HEK293 (cell line): ENCODE data around the gene ZDHHC6.

Source experiments
- BCL6B ChIP-seq: fragments of 450-650 bp; formaldehyde crosslinking; IDR thresholded peaks from 2 replicates; pipeline ENCODE4 v1.5.1; 2017; ENCODE audit warnings: missing biosample characterization, missing genetic modification characterization
- HIC1 ChIP-seq: fragments of 450-650 bp; formaldehyde crosslinking; IDR thresholded peaks from 2 replicates; pipeline ENCODE4 v1.5.1; 2016; ENCODE audit warnings: missing biosample characterization, missing genetic modification characterization
- KLF8 ChIP-seq: fragments of 450-650 bp; formaldehyde crosslinking; IDR thresholded peaks from 2 replicates; pipeline ENCODE4 v1.5.1; 2016; ENCODE audit warnings: missing biosample characterization, missing genetic modification characterization
- OVOL3 ChIP-seq: fragments of 450-650 bp; formaldehyde crosslinking; IDR thresholded peaks from 2 replicates; pipeline ENCODE4 v1.5.1; 2016; ENCODE audit warnings: missing biosample characterization, missing genetic modification characterization
- SP3 ChIP-seq: fragments of 450-650 bp; formaldehyde crosslinking; IDR thresholded peaks from 2 replicates; pipeline ENCODE4 v1.5.1; 2016; ENCODE audit warnings: missing biosample characterization, missing genetic modification characterization
- TSHZ1 ChIP-seq: fragments of 450-650 bp; formaldehyde crosslinking; IDR thresholded peaks from 2 replicates; pipeline ENCODE4 v1.5.1; 2016; ENCODE audit warnings: missing biosample characterization, missing genetic modification characterization, borderline replicate concordance
- ZBTB1 ChIP-seq: fragments of 450-650 bp; formaldehyde crosslinking; IDR thresholded peaks from 2 replicates; pipeline ENCODE4 v1.5.1; 2016; ENCODE audit warnings: missing biosample characterization, missing genetic modification characterization
- ZBTB7A ChIP-seq: fragments of 450-650 bp; formaldehyde crosslinking; IDR thresholded peaks from 2 replicates; pipeline ENCODE4 v1.5.1; 2016; ENCODE audit warnings: low read depth, missing biosample characterization, missing genetic modification characterization
- ZEB2 ChIP-seq: fragments of 450-650 bp; formaldehyde crosslinking; IDR thresholded peaks from 2 replicates; pipeline ENCODE4 v1.5.1; 2016; ENCODE audit warnings: missing biosample characterization, missing genetic modification characterization
- ZNF146 ChIP-seq: fragments of 450-650 bp; formaldehyde crosslinking; IDR thresholded peaks from 2 replicates; pipeline ENCODE4 v1.5.1; 2016; ENCODE audit warnings: missing biosample characterization, missing genetic modification characterization
- ZNF155 ChIP-seq: fragments of 450-650 bp; formaldehyde crosslinking; IDR thresholded peaks from 2 replicates; pipeline ENCODE4 v1.5.1; 2016; ENCODE audit warnings: missing biosample characterization, missing genetic modification characterization
- ZNF175 ChIP-seq: fragments of 450-650 bp; formaldehyde crosslinking; IDR thresholded peaks from 2 replicates; pipeline ENCODE4 v1.5.1; 2016; ENCODE audit warnings: missing biosample characterization, missing genetic modification characterization
- ZNF184 ChIP-seq: fragments of 450-650 bp; IDR thresholded peaks from 2 replicates; pipeline ENCODE4 v1.5.1; 2018; ENCODE audit warnings: missing biosample characterization, mild to moderate bottlenecking, missing genetic modification characterization
- ZNF202 ChIP-seq: fragments of 450-650 bp; formaldehyde crosslinking; IDR thresholded peaks from 2 replicates; pipeline ENCODE4 v1.5.1; 2016; ENCODE audit warnings: missing biosample characterization, missing genetic modification characterization, borderline replicate concordance
- ZNF248 ChIP-seq: fragments of 450-650 bp; formaldehyde crosslinking; IDR thresholded peaks from 2 replicates; pipeline ENCODE4 v1.5.1; 2017; ENCODE audit warnings: missing biosample characterization, missing genetic modification characterization
- ZNF280C ChIP-seq: fragments of 450-650 bp; formaldehyde crosslinking; IDR thresholded peaks from 2 replicates; pipeline ENCODE4 v1.5.1; 2016; ENCODE audit warnings: missing biosample characterization, missing genetic modification characterization
- ZNF324 ChIP-seq: fragments of 450-650 bp; formaldehyde crosslinking; IDR thresholded peaks from 2 replicates; pipeline ENCODE4 v1.5.1; 2016; ENCODE audit warnings: missing biosample characterization, missing genetic modification characterization
- ZNF423 ChIP-seq: fragments of 450-650 bp; formaldehyde crosslinking; IDR thresholded peaks from 2 replicates; pipeline ENCODE4 v1.5.1; 2016; ENCODE audit warnings: missing biosample characterization, missing genetic modification characterization
- ZNF426 ChIP-seq: fragments of 450-650 bp; formaldehyde crosslinking; IDR thresholded peaks from 2 replicates; pipeline ENCODE4 v1.5.1; 2017; ENCODE audit warnings: missing biosample characterization, missing genetic modification characterization, mild to moderate bottlenecking, inconsistent platforms, moderate library complexity
- ZNF473 ChIP-seq: fragments of 450-650 bp; formaldehyde crosslinking; IDR thresholded peaks from 2 replicates; pipeline ENCODE4 v1.5.1; 2017; ENCODE audit warnings: missing biosample characterization, missing genetic modification characterization
- ZNF488 ChIP-seq: fragments of 450-650 bp; formaldehyde crosslinking; IDR thresholded peaks from 2 replicates; pipeline ENCODE4 v1.5.1; 2016; ENCODE audit warnings: missing biosample characterization, missing genetic modification characterization
- ZNF510 ChIP-seq: fragments of 450-650 bp; formaldehyde crosslinking; IDR thresholded peaks from 2 replicates; pipeline ENCODE4 v1.5.1; 2018; ENCODE audit warnings: mild to moderate bottlenecking, missing genetic modification characterization, missing biosample characterization; ENCODE audit not compliant: insufficient replicate concordance
- ZNF555 ChIP-seq: fragments of 450-650 bp; formaldehyde crosslinking; conservative IDR thresholded peaks from 2 replicates; pipeline ENCODE4 v1.5.1; 2017; ENCODE audit warnings: missing biosample characterization, mild to moderate bottlenecking, missing genetic modification characterization, inconsistent platforms
- ZNF558 ChIP-seq: fragments of 450-650 bp; formaldehyde crosslinking; IDR thresholded peaks from 2 replicates; pipeline ENCODE4 v1.5.1; 2016; ENCODE audit warnings: missing biosample characterization, missing genetic modification characterization
- ZNF610 ChIP-seq: fragments of 450-650 bp; formaldehyde crosslinking; IDR thresholded peaks from 2 replicates; pipeline ENCODE4 v1.5.1; 2016; ENCODE audit warnings: missing biosample characterization, missing genetic modification characterization, borderline replicate concordance
- ZNF621 ChIP-seq: fragments of 450-650 bp; formaldehyde crosslinking; IDR thresholded peaks from 2 replicates; pipeline ENCODE4 v1.5.1; 2017; ENCODE audit warnings: missing biosample characterization, missing genetic modification characterization
- ZNF701 ChIP-seq: fragments of 450-650 bp; formaldehyde crosslinking; IDR thresholded peaks from 2 replicates; pipeline ENCODE4 v1.5.1; 2016; ENCODE audit warnings: missing biosample characterization, missing genetic modification characterization
- ZNF707 ChIP-seq: fragments of 450-650 bp; formaldehyde crosslinking; IDR thresholded peaks from 2 replicates; pipeline ENCODE4 v1.5.1; 2016; ENCODE audit warnings: missing biosample characterization, missing genetic modification characterization
- ZNF785 ChIP-seq: fragments of 450-650 bp; formaldehyde crosslinking; IDR thresholded peaks from 2 replicates; pipeline ENCODE4 v1.5.1; 2016; ENCODE audit warnings: missing biosample characterization, missing genetic modification characterization
- ZSCAN16 ChIP-seq: fragments of 450-650 bp; formaldehyde crosslinking; IDR thresholded peaks from 2 replicates; pipeline ENCODE4 v1.5.1; 2016; ENCODE audit warnings: missing biosample characterization, missing genetic modification characterization

Gene ZDHHC6

GRCh38 chr10:112446855-112447619 is at the start of gene ZDHHC6, which contains the start of gene VTI1A (continued):
- no peak for TF ChIP-seq ZNF175 (tag by site-specific recombination)
- no peak for TF ChIP-seq HIC1 (tag by site-specific recombination)
- 0 out of 2 replicates have a peak, but pooled peaks have one; percentile 31 for TF ChIP-seq ZNF146
- 0 out of 2 replicates have a peak, but pooled peaks have one; percentile 57 for TF ChIP-seq TSHZ1 (tag by site-specific recombination)
- no peak for TF ChIP-seq BCL6B (tag by site-specific recombination)
- peak; percentile 78 for TF ChIP-seq ZEB2 (tag by site-specific recombination)
- TF ChIP-seq ZNF324 (tag by site-specific recombination) = peak; percentile 95
- no peak for TF ChIP-seq ZNF510 (tag by site-specific recombination)
- TF ChIP-seq ZNF555 (tag by site-specific recombination) = no peak
- TF ChIP-seq ZNF155 (tag by site-specific recombination) = no peak
- no peak; the same call in 1 of the 2 replicates for TF ChIP-seq ZBTB7A (tag by site-specific recombination)
- no peak for TF ChIP-seq ZNF707
- no peak for TF ChIP-seq ZNF621 (tag by site-specific recombination)
- TF ChIP-seq ZNF426 = 0 out of 2 replicates have a peak, but pooled peaks have one; percentile 13
- TF ChIP-seq ZNF701 (tag by site-specific recombination) = no peak
- 0 out of 2 replicates have a peak, but pooled peaks have one; percentile 67 for TF ChIP-seq ZNF558 (tag by site-specific recombination)
- TF ChIP-seq ZNF473 (tag by site-specific recombination) = no peak
- TF ChIP-seq ZNF184 (tag by site-specific recombination) = peak; percentile 86
- no peak for TF ChIP-seq ZBTB1 (tag by site-specific recombination)
- no peak for TF ChIP-seq OVOL3 (tag by site-specific recombination)
- TF ChIP-seq ZNF423 (tag by site-specific recombination) = peak; percentile 85
- TF ChIP-seq ZNF488 (tag by site-specific recombination) = no peak
- TF ChIP-seq KLF8 (tag by site-specific recombination) = peak; percentile 77
- peak; percentile 65 for TF ChIP-seq SP3 (tag by site-specific recombination)
- 0 out of 2 replicates have a peak, but pooled peaks have one; percentile 32 for TF ChIP-seq ZNF610 (tag by site-specific recombination)
- no peak for TF ChIP-seq ZNF280C (tag by site-specific recombination)
- no peak for TF ChIP-seq ZNF248 (tag by site-specific recombination)
- no peak for TF ChIP-seq ZNF202 (tag by site-specific recombination)
- TF ChIP-seq ZSCAN16 (tag by site-specific recombination) = no peak
- no peak for TF ChIP-seq ZNF785
